ENCODE results near the gene RNF186. TPM values are rescaled to one million over a fixed set of nuclear protein-coding genes. Genes with fewer than 3 reads are reported as not detected.
"Not testable (repeated sequence)": the region's sequence is repeated elsewhere in the genome, so short reads cannot be mapped to it uniquely, and the experiment has no call there.

The RNF186 gene
- total RNA-seq, 2 experiments from 2014 or later: not detected

- H3K4me3 Mint-ChIP-seq; POLR2A ChIA-PET; H3K9me3 Mint-ChIP-seq; DNase-seq; CTCF ChIA-PET; H3K4me1 Mint-ChIP-seq; H3K27me3 Mint-ChIP-seq; H3K36me3 Mint-ChIP-seq (ENCODE audit: low read depth); H3K27ac Mint-ChIP-seq: not testable (repeated sequence)
These were observed 1.6 kb upstream of the RNF186 start for GRCh38 chr1:19816737-19817086.

GRCh38 chr1:19815801-19816736 lies 986 bp upstream of the RNF186 start:
- ChIA-PET POLR2A (no interaction called here), CTCF (no interaction called here)
- no peak for DNase-seq
- Mint-ChIP-seq H3K4me3 (no peak overlapping the region), H3K4me1 (no peaks in the 10 kb centered on the region), H3K27me3 (peaks cover 3% of the 10 kb centered on the region), H3K36me3 (ENCODE audit: low read depth) (no peaks in the 10 kb centered on the region), H3K9me3 (no peaks in the 10 kb centered on the region), H3K27ac (no peak overlapping the region)

GRCh38 chr1:19814244-19814661 lies 830 bp downstream of the RNF186 start:
- ChIA-PET CTCF (interaction anchor here (0.8 to 1.4 kb wide), 3 partner anchors 9 to 109 kb away, joined by 3 read pairs; no protein-coding TSS in a partner anchor), POLR2A (no interaction called here)
- Mint-ChIP-seq H3K9me3 (no peaks in the 10 kb centered on the region), H3K36me3 (ENCODE audit: low read depth) (no peaks in the 10 kb centered on the region), H3K4me3 (no peak overlapping the region), H3K27ac (no peak overlapping the region), H3K27me3 (peaks cover 5% of the 10 kb centered on the region), H3K4me1 (no peaks in the 10 kb centered on the region)
- DNase-seq: no peak

- H3K4me3 Mint-ChIP-seq: no peak overlapping the region
- H3K4me1 Mint-ChIP-seq: no peaks in the 10 kb centered on the region
- no peaks in the 10 kb centered on the region for H3K36me3 Mint-ChIP-seq (ENCODE audit: low read depth)
- no peak for DNase-seq
- peaks cover 5% of the 10 kb centered on the region for H3K27me3 Mint-ChIP-seq
- H3K27ac Mint-ChIP-seq: no peak overlapping the region
- H3K9me3 Mint-ChIP-seq: no peaks in the 10 kb centered on the region
- ChIA-PET CTCF (interaction anchor here (0.8 to 1.4 kb wide), 3 partner anchors 8 to 108 kb away, joined by 3 read pairs; no protein-coding TSS in a partner anchor), POLR2A (no interaction called here)
These were observed 1.5 kb downstream of the RNF186 start for GRCh38 chr1:19813643-19813960.

GRCh38 chr1:19812875-19813642 lies 2.0 kb downstream of the RNF186 start:
- H3K27ac Mint-ChIP-seq: no peak overlapping the region
- H3K27me3 Mint-ChIP-seq: peaks cover 5% of the 10 kb centered on the region
- CTCF ChIA-PET: interaction anchor here (1.4 kb wide), 1 partner anchor 8 kb away, joined by 3 read pairs; no protein-coding TSS in a partner anchor
- H3K36me3 Mint-ChIP-seq (ENCODE audit: low read depth): no peaks in the 10 kb centered on the region
- H3K4me3 Mint-ChIP-seq: no peak overlapping the region
- H3K9me3 Mint-ChIP-seq: no peaks in the 10 kb centered on the region
- POLR2A ChIA-PET: no interaction called here
- DNase-seq: no peak
- no peaks in the 10 kb centered on the region for H3K4me1 Mint-ChIP-seq

- peaks cover 3% of the 10 kb centered on the region for H3K27me3 Mint-ChIP-seq
- H3K4me1 Mint-ChIP-seq: no peaks in the 10 kb centered on the region
- H3K36me3 Mint-ChIP-seq (ENCODE audit: low read depth): no peaks in the 10 kb centered on the region
- POLR2A ChIA-PET: no interaction called here
- CTCF ChIA-PET: interaction anchor here (0.6 to 3.0 kb wide), 5 partner anchors 49 to 384 kb away, joined by 3 to 14 read pairs (median 4); no protein-coding TSS in a partner anchor
- peak; percentile 59 for DNase-seq
- H3K9me3 Mint-ChIP-seq: no peaks in the 10 kb centered on the region
- no peak overlapping the region for H3K4me3 Mint-ChIP-seq
- no peak overlapping the region for H3K27ac Mint-ChIP-seq
These were observed 3.8 kb downstream of the RNF186 start for GRCh38 chr1:19811206-19811851.

- Mint-ChIP-seq H3K27ac (no peak overlapping the region), H3K4me3 (no peak overlapping the region), H3K4me1 (no peaks in the 10 kb centered on the region), H3K9me3 (no peaks in the 10 kb centered on the region), H3K27me3 (peaks cover 3% of the 10 kb centered on the region), H3K36me3 (ENCODE audit: low read depth) (no peaks in the 10 kb centered on the region)
- POLR2A ChIA-PET: no interaction called here
- DNase-seq: no peak
- CTCF ChIA-PET: interaction anchor here (0.6 to 3.0 kb wide), 3 partner anchors 47 to 147 kb away, joined by 3 to 14 read pairs (median 3); no protein-coding TSS in a partner anchor
These were observed 5.9 kb downstream of the RNF186 start for GRCh38 chr1:19809044-19809750.

- no peak for DNase-seq
- CTCF ChIA-PET: no interaction called here
- no peaks in the 10 kb centered on the region for H3K36me3 Mint-ChIP-seq (ENCODE audit: low read depth)
- H3K9me3 Mint-ChIP-seq: no peaks in the 10 kb centered on the region
- H3K4me1 Mint-ChIP-seq: no peaks in the 10 kb centered on the region
- peaks cover 3% of the 10 kb centered on the region for H3K27me3 Mint-ChIP-seq
- POLR2A ChIA-PET: no interaction called here
- no peak overlapping the region for H3K4me3 Mint-ChIP-seq
- H3K27ac Mint-ChIP-seq: no peak overlapping the region
These were observed 6.7 kb downstream of the RNF186 start for GRCh38 chr1:19808351-19808750.

GRCh38 chr1:19804831-19805251 lies 10.2 kb downstream of the RNF186 start:
- ChIA-PET CTCF (interaction anchor here (0.8 to 1.3 kb wide), 3 partner anchors 9 to 143 kb away, joined by 3 read pairs; no protein-coding TSS in a partner anchor), POLR2A (no interaction called here)
- Mint-ChIP-seq H3K27me3 (peaks cover 4% of the 10 kb centered on the region), H3K27ac (no peak overlapping the region), H3K4me1 (peaks cover 15% of the 10 kb centered on the region), H3K36me3 (ENCODE audit: low read depth) (no peaks in the 10 kb centered on the region), H3K4me3 (no peak overlapping the region), H3K9me3 (no peaks in the 10 kb centered on the region)
- DNase-seq: no peak

- ChIA-PET POLR2A (no interaction called here), CTCF (no interaction called here)
- H3K36me3 Mint-ChIP-seq (ENCODE audit: low read depth): peaks cover 6% of the 10 kb centered on the region
- no peak overlapping the region for H3K27ac Mint-ChIP-seq
- H3K9me3 Mint-ChIP-seq: no peaks in the 10 kb centered on the region
- H3K4me3 Mint-ChIP-seq: no peak overlapping the region
- no peak for DNase-seq
- H3K27me3 Mint-ChIP-seq: peaks cover 4% of the 10 kb centered on the region
- H3K4me1 Mint-ChIP-seq: peaks cover 32% of the 10 kb centered on the region
These were observed 12.8 kb downstream of the RNF186 start for GRCh38 chr1:19802269-19802668.

GRCh38 chr1:19800076-19800804 lies 14.8 kb downstream of the RNF186 start:
- CTCF ChIA-PET: interaction anchor here (1.0 kb wide), 1 partner anchor 85 kb away, joined by 4 read pairs; no protein-coding TSS in a partner anchor
- Mint-ChIP-seq H3K9me3 (no peaks in the 10 kb centered on the region), H3K36me3 (ENCODE audit: low read depth) (peaks cover 12% of the 10 kb centered on the region), H3K27ac (peak overlapping the region; percentile 85), H3K27me3 (peaks cover 4% of the 10 kb centered on the region), H3K4me1 (peaks cover 37% of the 10 kb centered on the region), H3K4me3 (peak overlapping the region; percentile 80)
- DNase-seq: peak; percentile 60
- POLR2A ChIA-PET: no interaction called here
